ENCODE data around the gene LSAMP.

GRCh38 chr3:116341899-116342298 lies 103.4 kb downstream of the LSAMP start:
- no peak for TF ChIP-seq POLR2A (IDR thresholded peaks at IDR 0.05; ENCODE audit: low read depth, low read length)
- TF ChIP-seq POLR2AphosphoS5 (IDR thresholded peaks at IDR 0.05; ENCODE audit: low read depth, low read length): no peak

All from GM12891 (cell line).